ENCODE data around the gene SLC2A10.

Gene SLC2A10

DNA sequence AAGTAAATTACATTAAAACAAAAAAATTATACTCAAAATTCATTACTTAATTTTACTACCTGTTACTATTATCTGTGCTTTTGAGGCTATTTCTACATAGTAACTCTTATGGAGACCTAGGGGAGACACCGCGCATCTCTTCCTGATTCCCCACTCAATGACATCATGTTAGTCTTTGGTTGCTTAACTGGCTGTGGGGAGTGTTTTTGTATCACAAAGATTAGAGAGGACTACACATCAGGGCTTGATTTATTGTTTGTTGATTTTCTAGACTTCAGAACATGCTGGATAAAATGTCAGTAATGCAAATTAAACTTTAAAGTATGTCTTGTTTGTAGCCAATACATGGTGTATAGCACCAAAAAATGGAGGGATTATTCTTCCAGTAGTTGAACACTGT is 26.0 kb downstream of the SLC2A10 start:
- DNase-seq (ENCODE audit: low spot score) = no peak

DNA sequence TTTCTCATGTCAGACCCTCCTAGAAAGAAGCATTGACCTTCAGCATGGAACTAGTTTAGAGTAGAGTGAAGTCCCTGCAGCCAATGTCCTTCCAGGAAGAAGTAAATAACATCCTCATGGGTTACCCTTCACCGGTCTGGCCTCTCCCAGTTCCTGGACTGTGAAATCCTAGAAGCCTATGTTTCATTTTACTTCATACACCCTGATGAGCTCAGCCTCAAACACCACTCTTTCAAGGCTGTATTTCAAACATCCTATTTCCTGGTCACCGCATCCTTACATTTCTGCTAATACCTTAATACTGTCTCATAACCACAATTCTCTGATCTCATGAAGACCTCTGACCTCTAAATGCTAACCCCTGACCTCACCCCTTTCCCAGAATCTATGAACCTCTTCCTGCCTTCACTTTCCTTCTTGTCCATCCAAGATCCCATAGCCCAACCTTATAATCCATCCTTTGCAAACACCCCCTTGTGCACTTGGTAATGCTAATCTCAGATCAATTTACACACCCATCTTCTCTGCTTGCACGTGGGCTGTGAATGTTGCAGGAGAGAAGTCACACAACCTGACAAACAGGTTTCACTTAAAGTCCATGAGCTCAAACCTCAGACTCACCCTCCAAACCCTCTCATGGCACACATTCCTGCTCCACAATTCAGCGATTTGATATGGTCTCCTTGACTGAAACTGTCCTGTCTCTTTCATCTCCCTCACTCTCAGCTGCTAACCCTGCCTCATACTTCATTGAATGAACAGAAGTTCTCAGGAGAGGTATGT is 30.2 kb downstream of the SLC2A10 start:
- DNase-seq (ENCODE audit: low spot score) = peak; percentile 79

DNA sequence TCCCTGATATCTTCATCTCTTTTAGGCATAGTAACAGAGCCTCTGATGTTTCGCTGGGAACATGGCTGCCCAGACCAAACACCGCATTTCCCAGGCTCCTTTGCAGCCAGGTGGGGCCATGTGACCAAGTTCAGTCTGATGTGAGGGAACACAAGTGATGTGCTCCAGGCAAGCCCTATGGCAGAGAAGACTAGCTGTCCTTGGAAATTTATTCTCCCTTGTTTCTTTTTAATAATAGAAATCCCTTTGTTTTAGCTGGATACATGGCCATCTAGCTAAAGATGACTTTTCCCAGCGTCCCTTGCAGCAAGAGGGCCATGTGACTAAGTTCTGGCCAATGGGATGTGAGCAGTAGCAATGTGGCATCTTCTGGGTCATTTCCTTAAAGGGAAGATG is 30.8 kb downstream of the SLC2A10 start:
- no peak for DNase-seq (ENCODE audit: low spot score)

DNA sequence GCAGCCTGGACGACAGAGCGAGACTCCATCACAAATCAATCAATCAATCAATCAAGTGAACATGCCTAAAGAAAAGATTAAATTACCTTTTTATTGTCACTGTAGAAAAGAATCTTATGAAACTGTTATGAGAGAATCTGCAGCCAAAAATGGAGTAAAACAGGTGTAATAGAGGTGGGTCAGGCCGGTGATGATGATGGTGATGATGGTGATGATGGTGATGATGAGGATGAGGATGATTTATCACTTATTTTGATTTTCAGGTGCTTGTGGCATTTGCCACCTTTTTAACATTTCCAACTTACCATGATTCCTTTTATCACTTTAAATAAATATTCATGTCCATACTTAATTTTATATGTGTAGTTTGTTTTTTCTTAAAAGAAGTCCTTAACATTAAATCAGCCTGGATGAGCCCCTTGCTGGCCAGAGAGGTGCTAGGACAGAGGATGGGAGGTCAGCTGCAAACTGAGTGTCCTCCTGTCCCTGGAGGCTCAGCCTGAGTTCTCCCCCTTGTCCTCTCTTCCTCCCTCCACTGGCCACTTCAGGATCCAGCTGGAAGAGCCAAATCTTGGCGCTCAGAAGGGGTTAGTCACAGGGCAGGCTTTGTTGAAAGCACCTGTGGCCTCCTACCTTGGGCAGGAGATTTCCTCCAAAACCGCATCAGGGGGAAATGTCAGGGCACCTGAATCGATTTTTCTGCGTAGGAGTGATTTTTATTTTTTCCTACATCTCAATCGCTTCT is 32.6 kb downstream of the SLC2A10 start:
- peak; percentile 13 for DNase-seq (ENCODE audit: low spot score)

DNA sequence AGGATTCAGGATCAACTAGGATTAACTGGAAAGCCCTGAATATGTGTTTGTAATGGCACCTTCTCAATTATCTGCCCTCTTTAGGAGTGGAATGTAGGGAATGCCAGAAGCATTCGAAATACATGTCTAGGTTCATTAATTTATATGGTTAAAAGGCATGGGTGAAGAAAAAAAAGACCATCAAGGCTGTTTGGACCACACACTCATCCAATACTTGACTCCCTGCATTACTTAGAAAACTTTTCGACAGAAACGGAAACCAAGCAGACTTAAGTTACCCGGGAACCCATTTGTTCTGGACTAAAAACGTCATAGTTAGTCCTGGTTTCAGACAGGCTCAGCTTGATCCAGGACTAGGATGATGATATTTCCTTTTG is 33.2 kb downstream of the SLC2A10 start:
- no peak for DNase-seq (ENCODE audit: low spot score)

DNA sequence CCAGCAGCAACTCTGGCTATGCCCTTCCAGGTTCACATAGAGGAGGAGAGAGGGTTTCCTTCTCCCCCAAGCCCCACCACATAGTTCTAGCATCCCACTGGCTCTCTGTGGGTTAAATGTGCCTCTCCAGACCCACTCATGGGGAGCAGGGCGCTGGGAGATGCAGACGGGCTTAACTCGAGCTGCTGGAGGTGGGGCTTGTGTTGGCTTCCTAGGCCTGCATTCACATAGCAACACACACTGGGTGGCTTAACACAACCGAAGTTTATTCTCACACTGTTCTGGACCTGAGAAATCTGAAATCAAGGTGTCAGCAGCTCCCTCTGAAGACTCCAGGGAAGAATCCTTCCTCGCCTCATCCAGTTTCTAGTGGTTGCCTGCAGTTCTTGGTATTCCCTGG is 33.6 kb downstream of the SLC2A10 start:
- DNase-seq (ENCODE audit: low spot score) = no peak

DNA sequence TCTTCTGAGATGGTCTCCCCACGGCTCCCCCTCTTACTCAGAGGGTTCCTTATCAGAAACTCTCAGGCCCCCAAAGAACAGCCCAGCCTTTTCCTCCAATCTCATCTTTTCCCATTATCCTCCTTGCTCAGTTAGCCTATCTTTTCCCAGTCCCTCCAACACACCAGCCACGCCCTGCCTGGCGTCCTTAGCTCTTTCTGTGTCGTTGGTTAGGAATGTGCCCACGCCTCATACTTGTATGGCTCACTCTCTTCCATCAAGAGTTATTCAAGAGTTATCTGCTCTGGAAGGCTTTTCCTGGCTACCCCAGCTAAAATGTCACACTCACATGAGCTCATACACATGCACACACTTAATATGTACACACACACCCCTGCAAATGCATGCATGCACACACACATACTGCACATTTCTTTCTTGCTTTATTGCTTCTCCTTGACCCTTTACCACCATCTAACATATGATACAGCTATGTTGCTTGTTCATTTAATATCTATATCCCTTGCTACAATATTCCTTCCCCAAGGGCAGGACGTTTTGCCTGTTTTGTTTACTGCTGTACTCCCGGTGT is 37.6 kb downstream of the SLC2A10 start:
- DNase-seq (ENCODE audit: low spot score) = peak; percentile 60

DNA sequence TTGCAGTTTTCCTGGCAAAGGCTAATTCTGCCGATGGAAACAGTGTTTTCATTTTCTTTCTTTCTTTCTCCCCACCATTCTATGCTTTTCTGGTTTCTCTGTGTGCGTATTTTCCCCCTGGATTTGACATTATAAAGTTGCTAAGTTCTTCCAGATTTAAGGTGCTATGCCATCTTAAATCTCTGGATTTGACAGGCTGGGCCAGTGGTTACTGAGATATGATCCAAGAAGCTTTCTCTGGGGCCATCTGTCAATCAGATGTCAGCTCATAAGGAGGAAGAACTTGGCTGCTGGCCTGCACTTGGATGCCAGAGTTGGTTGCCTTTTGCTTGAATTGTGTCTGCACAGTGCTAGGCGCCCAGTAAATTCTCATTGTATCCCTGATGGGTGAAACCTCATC is 39.7 kb downstream of the SLC2A10 start:
- DNase-seq (ENCODE audit: low spot score) = no peak

DNA sequence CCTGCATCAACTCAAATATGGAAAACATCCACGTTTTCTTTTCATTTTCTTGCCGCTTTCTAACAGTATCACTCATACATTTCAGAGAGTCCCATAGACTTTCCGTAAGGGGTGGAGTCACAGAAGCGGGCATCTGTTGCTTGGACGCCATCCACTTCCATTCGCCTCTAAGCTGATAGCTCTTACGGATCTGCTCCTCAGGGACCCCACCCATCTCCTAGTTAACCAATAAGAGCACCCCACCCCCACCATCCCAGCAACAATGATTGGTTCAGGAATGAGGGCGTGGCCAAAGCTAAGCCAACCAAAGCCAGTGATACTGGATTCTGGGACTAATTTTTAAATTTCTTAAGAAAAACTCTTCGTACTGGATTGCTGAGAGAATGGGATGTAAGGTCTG is 42.4 kb downstream of the SLC2A10 start:
- DNase-seq (ENCODE audit: low spot score) = no peak

DNA sequence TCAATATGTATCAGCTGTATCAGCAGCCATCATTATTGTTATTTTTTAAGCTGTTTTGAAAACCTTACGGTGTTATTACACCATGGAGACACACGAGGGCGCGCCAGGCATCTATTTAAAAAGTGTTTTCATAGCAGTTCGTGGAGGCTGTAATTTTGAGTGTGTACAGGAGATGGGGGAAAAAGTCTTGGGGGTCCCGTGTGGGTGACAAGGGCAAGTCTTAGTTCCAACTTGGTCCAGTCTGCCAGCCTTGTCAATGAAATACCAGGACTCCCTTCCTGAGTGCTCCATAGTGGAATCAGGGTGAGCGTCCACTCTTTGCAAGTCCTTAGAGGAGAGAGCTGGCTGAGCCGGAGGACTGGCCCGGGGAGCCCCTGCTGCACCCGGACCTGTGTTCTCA is 43.3 kb downstream of the SLC2A10 start:
- DNase-seq (ENCODE audit: low spot score) = peak; percentile 58

DNA sequence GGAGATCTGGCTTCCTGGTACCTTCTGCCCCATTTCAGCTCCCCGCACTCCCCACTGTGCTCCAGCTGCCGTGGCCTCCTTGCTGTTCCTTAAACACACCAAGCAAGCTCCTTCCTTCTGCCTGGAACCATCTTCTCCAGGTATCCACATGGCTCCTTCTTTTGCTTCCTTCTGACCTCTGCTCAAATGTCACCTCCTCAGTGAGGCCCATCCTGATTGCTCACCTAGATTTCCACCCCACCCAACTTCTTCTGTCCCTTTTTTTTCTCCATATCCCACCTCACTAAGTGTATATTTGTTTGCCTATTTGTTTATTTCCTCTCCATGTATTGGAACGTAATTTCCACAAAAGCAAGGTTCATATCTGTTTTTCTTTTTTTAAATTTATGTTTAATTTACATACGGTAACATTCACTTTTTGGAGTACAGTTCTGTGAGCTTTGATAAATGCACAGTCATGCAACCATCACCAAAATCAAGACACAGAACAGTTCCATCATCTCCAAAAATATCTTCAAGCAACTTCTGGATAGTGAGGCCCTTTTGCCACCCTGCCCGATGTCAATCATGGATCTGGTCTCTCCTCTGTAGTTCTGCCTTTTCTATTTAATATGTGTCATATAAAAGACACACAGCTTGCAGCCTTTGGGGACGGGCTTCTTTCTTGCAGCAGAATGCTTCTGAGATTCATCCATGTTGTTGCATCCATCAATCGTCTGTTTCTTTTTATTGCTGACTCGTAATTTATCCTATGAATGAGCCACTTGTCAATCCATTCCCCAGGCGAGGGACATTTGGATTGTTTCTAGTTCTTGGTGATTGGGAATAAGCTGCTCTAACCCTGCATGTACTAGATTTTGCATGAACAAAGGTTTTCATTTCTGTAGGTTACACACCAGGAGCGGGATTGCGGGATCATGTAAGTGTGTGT is 46.3 kb downstream of the SLC2A10 start:
- no peak for DNase-seq (ENCODE audit: low spot score)

DNA sequence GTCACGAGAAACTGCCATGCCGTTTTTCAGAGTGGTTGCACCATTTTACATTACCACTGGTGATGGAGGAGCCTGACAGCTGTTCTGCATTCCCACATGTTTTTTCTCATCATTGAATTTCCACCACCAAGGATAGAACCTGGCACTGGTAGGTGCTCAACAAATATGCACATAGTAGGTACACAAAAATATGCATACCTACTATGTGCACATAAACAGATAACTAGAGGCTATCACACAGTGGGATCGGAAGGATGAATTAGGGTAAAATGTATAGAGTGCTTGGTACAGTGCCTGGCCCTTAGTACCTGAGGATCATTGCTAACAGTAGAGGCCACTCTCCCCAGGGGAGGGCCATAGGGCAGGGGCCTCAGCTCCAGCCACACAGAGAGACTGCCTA is 47.0 kb downstream of the SLC2A10 start:
- DNase-seq (ENCODE audit: low spot score) = no peak

DNA sequence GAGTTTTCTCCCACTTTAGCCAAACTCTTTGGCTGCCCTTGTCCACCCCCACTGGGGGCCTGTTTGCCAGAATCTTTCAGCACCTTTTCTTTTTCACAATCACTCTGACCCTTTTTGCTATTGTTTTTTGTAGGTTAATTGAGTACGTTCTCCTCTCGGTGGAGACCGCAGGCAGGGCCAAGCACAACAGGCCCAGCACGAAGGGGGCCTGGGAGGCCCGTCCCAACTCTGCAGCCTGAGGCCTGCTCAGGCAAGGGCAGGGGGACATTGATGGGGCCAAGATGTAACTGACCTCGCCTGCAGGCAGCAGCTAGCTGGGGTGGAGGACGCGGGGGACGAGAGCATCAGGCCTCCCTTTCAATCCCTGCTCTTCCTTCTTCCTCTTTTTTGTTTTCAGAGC is 47.7 kb downstream of the SLC2A10 start:
- DNase-seq (ENCODE audit: low spot score) = no peak

DNA sequence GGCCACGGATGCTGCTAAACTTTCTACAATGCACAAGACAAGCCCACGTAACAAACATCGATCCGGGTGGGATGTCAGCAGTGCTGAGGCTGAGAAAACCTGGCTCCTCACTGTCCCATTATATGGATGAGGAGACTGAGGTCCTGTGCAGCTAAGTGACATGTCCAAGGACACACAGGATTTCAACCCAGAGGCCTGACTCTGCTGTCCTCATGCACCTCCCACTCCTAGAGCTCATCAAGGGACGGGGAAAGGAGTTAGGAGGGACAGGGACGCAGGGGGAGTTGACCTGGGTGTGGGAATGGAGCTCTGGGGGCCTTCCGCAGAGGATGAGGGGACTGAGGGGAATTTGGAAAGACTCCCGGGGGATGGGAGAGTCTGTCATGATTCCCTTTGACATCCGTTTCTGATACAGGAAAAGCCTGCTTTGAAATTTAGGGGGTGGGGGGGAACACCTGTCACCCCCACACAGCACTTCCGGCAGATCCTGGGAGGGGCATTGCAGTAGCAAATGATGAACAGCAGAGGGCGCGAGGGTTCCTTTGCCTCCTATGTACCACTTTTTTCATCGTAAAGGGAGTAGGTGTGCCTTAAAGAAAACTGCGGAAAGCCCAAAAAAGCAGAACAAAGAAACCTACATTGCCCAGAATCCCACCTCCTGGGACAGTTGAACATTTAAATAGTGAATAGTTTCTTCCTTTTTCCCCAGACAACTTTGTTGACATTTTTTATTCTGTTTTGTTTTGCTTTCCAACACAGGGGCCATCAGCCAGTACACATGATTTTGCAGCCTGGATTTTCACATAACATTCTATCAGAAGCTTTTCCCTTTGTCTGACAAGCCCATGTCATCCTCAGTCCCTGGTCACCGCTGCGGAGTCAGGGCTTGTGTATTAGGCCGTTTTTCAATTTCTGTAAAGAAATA is 48.6 kb downstream of the SLC2A10 start:
- peak; percentile 47 for DNase-seq (ENCODE audit: low spot score)

DNA sequence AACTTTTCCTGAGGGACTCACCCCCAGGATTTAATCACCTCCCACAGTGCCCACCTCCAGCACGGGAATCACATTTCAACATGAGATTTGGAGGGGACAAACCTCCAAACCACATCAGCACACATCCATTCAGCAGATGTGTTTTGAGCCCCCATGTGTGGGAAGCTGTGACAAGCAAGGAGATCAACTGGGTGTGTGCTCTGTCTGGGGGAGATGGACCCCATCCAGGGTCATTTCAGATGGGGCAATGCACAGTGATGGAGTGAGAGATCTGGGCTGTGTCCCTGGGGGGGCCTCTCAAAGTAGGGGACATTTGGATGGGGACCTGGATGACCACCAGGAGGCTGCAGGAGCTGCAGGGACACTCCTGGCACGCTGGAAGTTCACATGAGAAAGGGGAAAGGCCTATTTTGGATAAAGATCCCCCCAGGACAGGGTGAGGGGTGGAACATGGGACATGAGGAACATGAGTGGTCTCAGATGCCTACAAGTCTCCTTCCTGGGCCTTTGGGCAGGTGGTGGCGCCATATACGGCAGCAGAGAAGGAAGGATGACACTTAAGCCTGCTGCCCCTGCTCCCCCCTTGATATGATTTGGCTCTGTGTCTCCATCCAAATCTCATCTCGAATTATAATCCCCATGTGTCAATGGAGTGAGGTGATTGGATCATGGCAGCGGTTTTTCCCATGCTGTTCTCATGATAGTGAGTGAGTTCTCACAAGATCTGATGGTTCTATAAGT is 49.6 kb downstream of the SLC2A10 start:
- DNase-seq (ENCODE audit: low spot score) = no peak

DNA sequence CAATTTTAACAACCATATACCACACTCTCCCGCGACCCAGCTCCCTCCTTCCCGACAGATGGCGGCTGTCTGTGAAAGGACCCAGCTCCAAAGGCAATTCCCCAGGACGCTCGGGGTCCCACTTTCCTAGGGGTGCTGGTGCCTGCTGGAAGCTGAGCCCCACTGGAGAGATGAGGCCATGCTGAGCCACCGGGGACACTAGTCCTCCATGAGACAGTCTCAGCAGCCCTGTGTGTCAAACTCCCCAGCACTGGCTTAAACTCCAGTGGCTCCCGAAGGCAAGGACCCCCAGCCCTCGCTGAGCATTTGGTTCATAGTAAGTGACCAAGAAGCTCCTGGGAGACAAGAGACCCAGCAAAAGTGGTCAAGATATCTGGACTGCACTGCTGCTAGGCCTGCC is 52.1 kb downstream of the SLC2A10 start:
- no peak for DNase-seq (ENCODE audit: low spot score)

DNA sequence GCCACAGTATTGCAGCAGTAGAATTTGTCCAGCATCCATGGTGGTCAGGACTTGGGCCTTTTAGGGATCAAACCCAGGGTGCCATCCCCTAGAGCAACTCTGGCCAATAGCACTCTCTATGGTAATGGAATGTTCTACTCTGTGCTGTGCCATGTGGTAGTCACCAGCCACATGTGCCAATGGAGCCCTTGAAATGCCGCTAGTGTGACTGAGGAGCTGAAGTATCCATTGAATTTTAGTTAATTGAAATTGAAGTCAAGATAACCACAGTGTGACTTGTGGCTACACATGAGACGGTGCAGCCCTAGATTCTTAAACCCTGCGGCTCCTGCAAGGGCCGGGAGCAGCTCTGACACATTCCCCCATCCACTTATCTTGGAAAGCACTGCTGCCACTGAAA is 54.6 kb downstream of the SLC2A10 start:
- no peak for DNase-seq (ENCODE audit: low spot score)

DNA sequence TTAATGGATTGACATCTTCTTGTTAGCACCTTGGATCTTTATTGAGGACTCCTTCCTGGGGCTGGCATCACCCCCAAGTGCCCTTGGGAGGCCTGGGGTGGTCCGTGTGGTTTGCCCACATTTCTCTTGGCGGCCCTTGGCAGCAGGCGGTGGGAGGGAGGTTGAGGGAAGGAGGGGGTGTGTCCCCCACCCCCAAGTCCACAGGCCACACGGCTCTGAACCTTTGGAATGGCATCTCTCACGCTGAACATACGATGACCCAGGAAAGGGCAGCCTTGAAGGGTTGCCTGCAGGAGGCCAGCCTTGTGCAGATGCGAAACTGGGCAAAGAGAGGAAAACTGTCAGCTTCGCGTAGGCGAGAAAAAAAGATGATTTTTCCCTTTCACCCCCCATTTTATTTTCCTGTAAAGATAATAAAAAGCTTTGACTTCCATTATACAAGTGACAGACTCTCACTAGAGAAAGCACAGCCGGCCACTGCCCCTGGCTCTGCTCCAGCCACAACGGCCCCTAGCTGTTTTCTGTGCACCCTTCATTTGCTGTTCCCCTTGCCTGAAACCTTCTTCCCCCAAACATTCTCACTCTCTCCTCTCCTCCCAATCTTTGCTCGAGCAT is 56.2 kb downstream of the SLC2A10 start:
- DNase-seq (ENCODE audit: low spot score) = no peak

DNA sequence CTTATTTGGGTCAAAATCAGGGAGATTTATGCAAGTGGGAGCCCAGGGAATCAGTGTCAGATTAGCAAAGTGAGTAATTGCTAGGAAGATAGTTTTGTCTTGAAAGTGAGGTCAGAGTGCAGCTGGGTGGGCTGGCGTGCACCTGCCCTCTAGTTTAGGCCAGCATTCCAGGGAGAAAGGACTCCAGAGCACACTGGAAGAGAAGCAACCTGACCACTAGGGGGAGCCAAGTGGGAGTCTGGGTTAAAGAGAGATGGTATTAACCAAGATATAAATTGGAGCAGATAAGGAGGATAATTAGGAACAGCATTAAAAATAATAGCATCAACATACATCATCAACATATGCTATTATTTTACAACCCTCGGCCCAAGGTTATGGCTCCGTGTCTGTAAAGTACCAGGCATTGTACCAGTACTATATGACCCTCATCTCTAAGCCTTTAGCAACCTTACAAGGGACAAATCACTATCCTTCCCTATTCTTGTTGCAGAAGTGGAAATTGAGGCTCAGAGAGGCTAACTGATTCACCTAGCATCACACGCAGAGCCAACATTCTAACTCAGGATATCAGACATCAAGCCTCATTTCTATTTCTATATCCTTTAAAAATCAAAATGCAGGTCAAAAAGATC is 57.8 kb downstream of the SLC2A10 start:
- peak; percentile 54 for DNase-seq (ENCODE audit: low spot score)
